HepG2 (cell line): ENCODE results near the gene CDC42SE2. TPM values are rescaled to one million over a fixed set of nuclear protein-coding genes. Genes with fewer than 3 reads are reported as not detected.
"Not testable (repeated sequence)": the region's sequence is repeated elsewhere in the genome, so short reads cannot be mapped to it uniquely, and the experiment has no call there.

Experiments used
- ATAC-seq: fragments of 200-7000 bp; cut with Tn5 transposase; 3 replicates; pipeline ENCODE4 v1.9.1; 2020; ENCODE audit warnings: mild to moderate bottlenecking, moderate library complexity
- BruUV-seq: library from RNA; stranded (reverse); fragments of 400-500 nt; replicated peaks from 2 replicates; lab custom pipeline; 2021; lab: Mats Ljungman, UMichigan
- CTCF ChIA-PET: fragments of 300-600 bp; formaldehyde crosslinking; extraction: SDS; loops from one replicate; lab custom pipeline; 2021; ENCODE audit warnings: low total read pairs, inconsistent platforms, low intra/inter-chr PET ratio; lab: Yijun Ruan, JAX
- POLR2A ChIA-PET: fragments of 350-600 bp; sonication (Branson Sonifier 250); formaldehyde crosslinking; loops from one replicate; lab custom pipeline; 2020; ENCODE audit warnings: antibody characterized with exemption, inconsistent platforms; lab: Yijun Ruan, JAX
- DNase-seq: peaks from one replicate; pipeline ENCODE4 v3.0.0-alpha.2; 2015; ENCODE audit warnings: low spot score
- FAIRE-seq: peaks from 3 replicates; lab custom pipeline; 2011; peaks lifted over from hg19 to GRCh38; lab: Jason Lieb, UNC
- H2AFZ ChIP-seq: one replicate; pipeline ENCODE4 v1.6.1; 2011; ENCODE audit warnings: low read length, inconsistent platforms
- H3K27ac ChIP-seq: fragments of 300-600 bp; 3 replicates; pipeline ENCODE4 v1.8.0; 2011; ENCODE audit warnings: mixed run types, mild to moderate bottlenecking, mixed read lengths, low read length, inconsistent platforms; ENCODE audit not compliant: insufficient read depth; ENCODE audit errors: extremely low read length
- H3K27me3 ChIP-seq, 2 experiments: fragments of 200-600 bp in 1 of 2; 2 replicates in 1 of 2; 3 replicates in 1 of 2; pipeline versions ENCODE4 v1.6.0 to v1.8.0; 2011; ENCODE audit warnings: low read length in 2 of 2, mild to moderate bottlenecking in 2 of 2, moderate library complexity in 2 of 2, inconsistent platforms in 1 of 2; ENCODE audit not compliant: insufficient read depth in 2 of 2, control insufficient read depth in 1 of 2
- H3K36me3 ChIP-seq, 2 experiments: fragments of 200-600 bp in 1 of 2; replicated peaks in 1 of 2; 2 replicates in 1 of 2; 3 replicates in 1 of 2; pipeline versions ENCODE4 v1.5.1 to v1.8.0; 2011; ENCODE audit warnings: low read length in 2 of 2, inconsistent platforms in 1 of 2; ENCODE audit not compliant: insufficient read depth in 2 of 2, control insufficient read depth in 1 of 2
- H3K4me1 ChIP-seq: 2 replicates; pipeline ENCODE4 v1.5.1; 2012; ENCODE audit warnings: low read length, inconsistent platforms; ENCODE audit not compliant: insufficient read depth
- H3K4me2 ChIP-seq: 2 replicates; pipeline ENCODE4 v1.6.0; 2011; ENCODE audit warnings: low read depth, low read length, inconsistent platforms
- H3K4me3 ChIP-seq, 3 experiments: fragments of 200-600 bp in 1 of 3; sonication (generic), shearing (Covaris generic) in 1 of 3; replicated peaks in 1 of 3; 2 replicates each; pipeline ENCODE4 v1.5.1; 2011 to 2016; ENCODE audit warnings: low read length in 3 of 3, inconsistent platforms in 2 of 3, low read depth in 2 of 3, mild to moderate bottlenecking in 2 of 3, control low read depth in 1 of 3, mixed read lengths in 1 of 3; ENCODE audit not compliant: insufficient read depth in 1 of 3
- H3K79me2 ChIP-seq: one replicate; pipeline ENCODE4 v1.6.1; 2011; ENCODE audit warnings: low read length, inconsistent platforms; ENCODE audit not compliant: insufficient read depth
- H3K9ac ChIP-seq: 2 replicates; pipeline ENCODE4 v1.6.0; 2011; ENCODE audit warnings: mild to moderate bottlenecking, low read depth, low read length, inconsistent platforms; ENCODE audit not compliant: insufficient read depth
- H3K9me3 ChIP-seq: 2 replicates; pipeline ENCODE4 v1.5.1; 2012; ENCODE audit warnings: mild to moderate bottlenecking, low read length
- H4K20me1 ChIP-seq: 2 replicates; pipeline ENCODE4 v1.6.0; 2011; ENCODE audit warnings: inconsistent platforms, mild to moderate bottlenecking, low read length, moderate library complexity; ENCODE audit not compliant: insufficient read depth
- PAX8 ChIP-seq: sonication (generic); formaldehyde crosslinking; IDR thresholded peaks from 2 replicates; pipeline ENCODE4 v1.8.0; 2022; ENCODE audit warnings: mild to moderate bottlenecking, missing genetic modification reagents, borderline replicate concordance
- POLR2AphosphoS5 ChIP-seq: IDR thresholded peaks from 2 replicates; pipeline ENCODE4 v1.6.1; 2012; ENCODE audit warnings: low read depth, low read length
- SRSF4 ChIP-seq: fragments of 200-400 bp; formaldehyde crosslinking; IDR thresholded peaks from one replicate; pipeline ENCODE4 v1.6.1; 2018; ENCODE audit warnings: mild to moderate bottlenecking, low read depth, low read length, moderate library complexity; ENCODE audit not compliant: poor library complexity, severe bottlenecking
- ZBTB2 ChIP-seq: sonication (generic); formaldehyde crosslinking; IDR thresholded peaks from 2 replicates; pipeline ENCODE4 v1.8.0; 2022; ENCODE audit warnings: low read depth, missing genetic modification reagents
- WGBS: methylation state at CpG from one replicate; pipeline ENCODE4 v1.1.6; 2017; ENCODE audit warnings: low lambda C conversion rate; 5-methylcytosine and 5-hydroxymethylcytosine counted together
- in situ Hi-C: cut with HindIII; loops from 2 replicates; pipeline ENCODE4 v1.10.0; 2017; ENCODE audit warnings: low pct_unique_long_range_greater_than_20kb; ENCODE audit not compliant: extremely low pct_ligation_motif_present
- intact Hi-C: fragments of 100-400 bp; cut with micrococcal nuclease; formaldehyde crosslinking; loops from one replicate; pipeline ENCODE4 v1.10.0; 2022; ENCODE audit not compliant: unreplicated experiment
- polyA plus RNA-seq, 8 experiments: library from polyadenylated mRNA; depleted of rRNA in 3 of 8; stranded (reverse) in 7 of 8; unstranded in 1 of 8; fragments of >200 nt; fragmentation: Illumina TruSeq in 4 of 8; extraction: Trizol in 4 of 8; gene quantifications; 2 replicates each; pipeline versions ENCODE4 v1.2.1 to v1.2.3, GENCODE V29; 2011 to 2016; ENCODE audit warnings: low read depth in 4 of 8, missing spikeins in 1 of 8, mixed read lengths in 1 of 8; ENCODE audit not compliant: insufficient read depth in 1 of 8
- total RNA-seq, 5 experiments: library from RNA; depleted of rRNA; stranded (reverse); fragments of >200 nt; fragmentation: Illumina TruSeq; extraction: Trizol; gene quantifications; 2 replicates each; pipeline ENCODE4 v1.2.3, GENCODE V29; 2016; ENCODE audit warnings: low read depth in 1 of 5

CDC42SE2 gene
- total and polyA plus RNA-seq, 2 of the 13 experiments (the other 11 are each of a cell fraction or from before 2014, with no cell fraction given): 19.6 to 25.0 TPM

GRCh38 chr5:131270809-131271208, 7.0 kb downstream of the CDC42SE2 start:
- no peak overlapping the region for H3K27ac ChIP-seq
- no peak for FAIRE-seq

GRCh38 chr5:131271888-131272287, 8.0 kb downstream of the CDC42SE2 start:
- H3K4me3 ChIP-seq, POLR2A ChIA-PET, H3K27me3 ChIP-seq, intact Hi-C loops, H3K9me3 ChIP-seq, H4K20me1 ChIP-seq, DNase-seq, ATAC-seq, H3K9ac ChIP-seq, CTCF ChIA-PET, in situ Hi-C loops, BruUV-seq, H3K36me3 ChIP-seq, H3K27ac ChIP-seq, H2AFZ ChIP-seq, FAIRE-seq, H3K4me2 ChIP-seq: not testable (repeated sequence)
- H3K79me2 ChIP-seq: peaks cover 78% of the 10 kb centered on the region
- H3K4me1 ChIP-seq: peaks cover 12% of the 10 kb centered on the region; the same call in 1 of the 2 replicates
- WGBS: 95% methylated on average over 8 of the region's 8 CpGs

More at GRCh38 chr5:131270809-131271208, 7.0 kb downstream of the CDC42SE2 start:
- intact Hi-C loops (no loop called here), in situ Hi-C loops (no loop called here)
- no peaks in the 10 kb centered on the region for H3K27me3 ChIP-seq
- 98% methylated on average over 2 of the region's 2 CpGs for WGBS
- H4K20me1 ChIP-seq: peaks cover 8% of the 10 kb centered on the region; the same call in 1 of the 2 replicates
- no peaks in the 10 kb centered on the region for H3K36me3 ChIP-seq
- no TSS peak for BruUV-seq
- peaks cover 85% of the 10 kb centered on the region for H3K79me2 ChIP-seq
- peaks cover 21% of the 10 kb centered on the region for H3K4me1 ChIP-seq
- no peaks in the 10 kb centered on the region for H3K9me3 ChIP-seq
- no peak overlapping the region for H2AFZ ChIP-seq
- ChIA-PET CTCF (no interaction called here), POLR2A (no interaction called here)
- no peak for ATAC-seq
- no peak for TF ChIP-seq POLR2AphosphoS5
- no peak for TF ChIP-seq ZBTB2 (CRISPR knock-in tag)
- TF ChIP-seq SRSF4: no peak
- no peak for TF ChIP-seq PAX8 (CRISPR knock-in tag)
- no peak for DNase-seq
- no peak overlapping the region for H3K4me3 ChIP-seq
- no peak overlapping the region for H3K9ac ChIP-seq
- H3K4me2 ChIP-seq: no peak overlapping the region
